Fibroblast of lung (primary cell): Measurements from ENCODE around the gene CHP1. TPM values are rescaled to one million over a fixed set of nuclear protein-coding genes. Genes with fewer than 3 reads are reported as not detected.

Experiments used
- DNase-seq, 2 donors: peaks; one replicate each; pipeline versions ENCODE4 v3.0.0 to v3.0.0-alpha.2; 2010; ENCODE audit warnings: low read depth in 2 of 2
- H2AFZ ChIP-seq: 2 replicates; pipeline ENCODE4 v1.5.1; 2012; ENCODE audit warnings: low read length, control low read depth, inconsistent platforms
- H3K27ac ChIP-seq: 2 replicates; pipeline ENCODE4 v1.5.1; 2011; ENCODE audit warnings: low read length, control low read depth; ENCODE audit not compliant: insufficient read depth
- H3K27me3 ChIP-seq: 2 replicates; pipeline ENCODE4 v1.5.1; 2011; ENCODE audit warnings: mild to moderate bottlenecking, low read length; ENCODE audit not compliant: control insufficient read depth, insufficient read depth
- H3K36me3 ChIP-seq: 2 replicates; pipeline ENCODE4 v1.5.1; 2011; ENCODE audit warnings: low read length; ENCODE audit not compliant: control insufficient read depth, insufficient read depth
- H3K4me1 ChIP-seq: 2 replicates; pipeline ENCODE4 v1.5.1; 2011; ENCODE audit warnings: low read length; ENCODE audit not compliant: control insufficient read depth, insufficient read depth; ENCODE audit errors: extremely low read depth
- H3K4me2 ChIP-seq: 2 replicates; pipeline ENCODE4 v1.5.1; 2011; ENCODE audit warnings: low read length, control low read depth; ENCODE audit not compliant: insufficient read depth; ENCODE audit errors: extremely low read depth
- H3K4me3 ChIP-seq, 4 experiments: fragments of 200-600 bp in 1 of 4; sonication (generic) in 1 of 4; replicated peaks in 1 of 4; 2 replicates each; pipeline ENCODE4 v1.5.1; 2011 to 2016; ENCODE audit warnings: low read length in 4 of 4, low read depth in 3 of 4, mild to moderate bottlenecking in 3 of 4, control low read depth in 2 of 4, inconsistent platforms in 1 of 4, mixed read lengths in 1 of 4; ENCODE audit not compliant: insufficient read depth in 1 of 4; ENCODE audit errors: control extremely low read depth in 1 of 4
- H3K79me2 ChIP-seq: 2 replicates; pipeline ENCODE4 v1.5.1; 2012; ENCODE audit warnings: mild to moderate bottlenecking, low read length, inconsistent platforms; ENCODE audit not compliant: control insufficient read depth, insufficient read depth
- H3K9ac ChIP-seq: 2 replicates; pipeline ENCODE4 v1.5.1; 2011; ENCODE audit warnings: mild to moderate bottlenecking, low read length, control low read depth; ENCODE audit not compliant: insufficient read depth
- H3K9me3 ChIP-seq: 2 replicates; pipeline ENCODE4 v1.5.1; 2012; ENCODE audit warnings: low read depth, low read length; ENCODE audit not compliant: control insufficient read depth, insufficient read depth
- H4K20me1 ChIP-seq: 2 replicates; pipeline ENCODE4 v1.5.1; 2011; ENCODE audit warnings: low read length; ENCODE audit not compliant: control insufficient read depth, insufficient read depth; ENCODE audit errors: extremely low read depth
- EZH2 ChIP-seq: IDR thresholded peaks from 2 replicates; pipeline ENCODE4 v1.5.1; 2012; ENCODE audit warnings: low read length, control low read depth, mild to moderate bottlenecking; ENCODE audit errors: missing control alignments
- polyA plus RNA-seq, 2 donors: library from polyadenylated mRNA; depleted of rRNA in 1 of 2; stranded (reverse) in 1 of 2; unstranded in 1 of 2; fragments of >200 nt; gene quantifications; 2 replicates each; pipeline ENCODE4 v1.2.1, GENCODE V29; 2011 to 2012; ENCODE audit warnings: missing spikeins in 1 of 2
- total RNA-seq: library from RNA; depleted of rRNA; stranded (reverse); fragments of >200 nt; gene quantifications from 2 replicates; pipeline ENCODE4 v1.2.1, GENCODE V29; 2014
- TF ChIP-seq, protein P1 (sequence below), 2 donors: IDR thresholded peaks in 1 of 2; conservative IDR thresholded peaks in 1 of 2; 1 replicate in 1 of 2; 2 replicates in 1 of 2; pipeline ENCODE4 v1.5.1; 2011 to 2012; ENCODE audit warnings: low read length in 2 of 2, control low read depth in 1 of 2, inconsistent platforms in 1 of 2, low read depth in 1 of 2, mild to moderate bottlenecking in 1 of 2

The CHP1 gene
- total and polyA plus RNA-seq, 2 donors (not counting 1 experiment from before 2014, with no cell fraction given), result 84.7 to 118 TPM

DNA sequence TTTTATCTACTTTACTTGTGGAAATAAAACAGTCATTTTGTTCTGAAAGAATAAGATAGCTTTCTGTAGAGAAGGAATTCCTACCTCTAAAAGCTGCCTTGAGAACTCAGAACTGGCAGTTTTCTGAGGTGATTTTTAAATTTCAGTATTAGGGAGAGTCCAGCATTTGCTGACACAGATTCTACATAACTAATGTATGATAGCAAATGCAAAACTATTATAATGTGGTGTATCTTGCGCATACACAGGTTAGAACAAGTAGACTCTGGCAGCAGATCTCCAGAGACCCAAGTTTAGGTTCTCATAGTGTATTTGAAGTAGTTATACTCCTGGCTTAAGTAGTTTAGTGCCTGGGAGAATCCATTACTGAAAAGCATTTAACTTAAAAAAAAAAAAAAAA lies 70.5 kb downstream of the CHP1 start:
- Histone ChIP-seq H3K4me2 (no peak overlapping the region), H3K27ac (no peak overlapping the region), H2AFZ (no peak overlapping the region), H3K79me2 (no peaks in the 10 kb centered on the region), H3K9me3 (no peaks in the 10 kb centered on the region), H3K4me3 (no peak overlapping the region), H3K27me3 (no peaks in the 10 kb centered on the region), H3K9ac (no peak overlapping the region), H4K20me1 (no peaks in the 10 kb centered on the region), H3K36me3 (no peaks in the 10 kb centered on the region), H3K4me1 (no peaks in the 10 kb centered on the region)
- TF ChIP-seq, protein P1, sequence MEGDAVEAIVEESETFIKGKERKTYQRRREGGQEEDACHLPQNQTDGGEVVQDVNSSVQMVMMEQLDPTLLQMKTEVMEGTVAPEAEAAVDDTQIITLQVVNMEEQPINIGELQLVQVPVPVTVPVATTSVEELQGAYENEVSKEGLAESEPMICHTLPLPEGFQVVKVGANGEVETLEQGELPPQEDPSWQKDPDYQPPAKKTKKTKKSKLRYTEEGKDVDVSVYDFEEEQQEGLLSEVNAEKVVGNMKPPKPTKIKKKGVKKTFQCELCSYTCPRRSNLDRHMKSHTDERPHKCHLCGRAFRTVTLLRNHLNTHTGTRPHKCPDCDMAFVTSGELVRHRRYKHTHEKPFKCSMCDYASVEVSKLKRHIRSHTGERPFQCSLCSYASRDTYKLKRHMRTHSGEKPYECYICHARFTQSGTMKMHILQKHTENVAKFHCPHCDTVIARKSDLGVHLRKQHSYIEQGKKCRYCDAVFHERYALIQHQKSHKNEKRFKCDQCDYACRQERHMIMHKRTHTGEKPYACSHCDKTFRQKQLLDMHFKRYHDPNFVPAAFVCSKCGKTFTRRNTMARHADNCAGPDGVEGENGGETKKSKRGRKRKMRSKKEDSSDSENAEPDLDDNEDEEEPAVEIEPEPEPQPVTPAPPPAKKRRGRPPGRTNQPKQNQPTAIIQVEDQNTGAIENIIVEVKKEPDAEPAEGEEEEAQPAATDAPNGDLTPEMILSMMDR (conservative IDR thresholded peaks at IDR 0.05 in 1 of 2, IDR thresholded peaks at IDR 0.05 in 1 of 2; ENCODE audit: low read depth in 1 of 2, low read length in 2 of 2), result no peak
- no peak for TF ChIP-seq EZH2
- DNase-seq, result no peak

DNA sequence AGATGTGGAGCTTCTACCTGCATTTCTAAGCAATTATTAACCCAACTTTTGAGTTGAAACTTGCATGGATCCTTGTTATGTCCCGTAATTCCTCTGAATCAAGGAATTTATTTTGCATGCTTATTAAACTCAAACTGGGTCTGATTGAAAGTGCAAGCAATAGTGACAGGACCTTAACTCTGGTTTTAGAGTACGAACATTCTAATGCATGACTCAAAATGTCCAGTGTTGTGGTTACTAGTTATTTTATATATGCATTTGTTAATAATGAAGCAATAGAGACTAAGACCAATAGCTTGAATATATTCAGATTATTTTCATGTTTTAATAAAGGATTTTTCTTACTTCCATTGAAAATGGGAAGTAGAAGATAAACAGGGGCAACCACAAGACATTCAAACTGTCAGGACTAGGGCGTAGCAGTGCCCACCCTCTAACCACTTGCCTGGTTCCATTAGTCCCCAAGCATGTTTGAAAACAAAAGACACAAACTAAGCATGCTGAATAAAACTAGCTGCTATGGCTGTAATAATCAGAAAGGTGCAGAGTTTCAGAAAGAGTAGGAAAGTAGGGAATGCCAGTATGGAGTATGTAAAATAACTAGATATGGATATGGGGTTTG lies 73.2 kb downstream of the CHP1 start:
- H3K27me3 ChIP-seq, result no peaks in the 10 kb centered on the region
- no peak overlapping the region for H3K27ac ChIP-seq
- no peaks in the 10 kb centered on the region for H3K9me3 ChIP-seq
- H3K9ac ChIP-seq, result no peak overlapping the region
- TF ChIP-seq, protein P1 (conservative IDR thresholded peaks at IDR 0.05 in 1 of 2, IDR thresholded peaks at IDR 0.05 in 1 of 2; ENCODE audit: low read depth in 1 of 2, low read length in 2 of 2), result no peak
- no peak for TF ChIP-seq EZH2
- H4K20me1 ChIP-seq, result no peaks in the 10 kb centered on the region
- no peak for DNase-seq
- H3K4me3 ChIP-seq, result no peak overlapping the region
- H3K4me2 ChIP-seq, result no peak overlapping the region
- H3K79me2 ChIP-seq, result no peaks in the 10 kb centered on the region
- no peaks in the 10 kb centered on the region for H3K36me3 ChIP-seq
- no peak overlapping the region for H2AFZ ChIP-seq
- H3K4me1 ChIP-seq, result no peaks in the 10 kb centered on the region

DNA sequence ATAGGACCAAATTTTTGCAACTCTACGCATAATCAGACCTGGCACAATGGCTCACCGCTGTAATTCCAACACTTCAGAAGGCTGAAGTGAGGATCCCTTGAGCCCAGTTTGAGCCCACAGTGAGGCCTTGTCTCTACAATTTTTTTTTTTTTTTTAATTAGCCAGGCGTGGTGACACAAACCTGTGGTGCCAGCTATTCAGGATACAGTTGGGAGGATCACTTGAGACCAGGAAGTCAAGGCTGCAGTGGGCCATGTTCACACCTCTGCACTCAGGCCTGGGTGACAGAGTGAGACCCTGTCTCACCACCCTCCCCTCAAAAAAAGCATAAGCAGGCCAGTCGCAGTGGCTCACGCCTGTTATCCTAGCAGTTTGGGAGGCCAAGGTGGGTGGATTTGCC lies 76.6 kb downstream of the CHP1 start:
- no peak for TF ChIP-seq EZH2
- TF ChIP-seq, protein P1 (conservative IDR thresholded peaks at IDR 0.05 in 1 of 2, IDR thresholded peaks at IDR 0.05 in 1 of 2; ENCODE audit: low read depth in 1 of 2, low read length in 2 of 2), result no peak
- no peak overlapping the region for H3K4me2 ChIP-seq
- no peak overlapping the region for H3K27ac ChIP-seq
- H2AFZ ChIP-seq, result no peak overlapping the region
- no peak for DNase-seq
- H3K27me3 ChIP-seq, result no peaks in the 10 kb centered on the region
- H3K4me3 ChIP-seq, result no peak overlapping the region
- H3K4me1 ChIP-seq, result no peaks in the 10 kb centered on the region
- H3K9ac ChIP-seq, result no peak overlapping the region
- no peaks in the 10 kb centered on the region for H3K79me2 ChIP-seq
- no peaks in the 10 kb centered on the region for H3K9me3 ChIP-seq
- no peaks in the 10 kb centered on the region for H3K36me3 ChIP-seq
- H4K20me1 ChIP-seq, result no peaks in the 10 kb centered on the region
